HEK293 (cell line): Measurements from ENCODE around the gene CSAD.

Source experiments
- CTCF ChIA-PET: fragments of 350-600 bp; formaldehyde crosslinking; extraction: SDS; loops from one replicate; lab custom pipeline; 2021; ENCODE audit warnings: antibody characterized with exemption; lab: Yijun Ruan, JAX
- POLR2A ChIA-PET: fragments of 300-600 bp; formaldehyde crosslinking; extraction: SDS; loops from one replicate; lab custom pipeline; 2020; ENCODE audit warnings: antibody characterized with exemption, inconsistent platforms; lab: Yijun Ruan, JAX
- H3K27ac ChIP-seq: fragments of 200-500 bp; sonication (Bioruptor generic); 2 replicates; pipeline ENCODE4 v1.5.1; 2014; ENCODE audit warnings: low read depth, low read length, control low read depth, inconsistent platforms; ENCODE audit errors: extremely low read depth
- H3K36me3 ChIP-seq, 2 experiments: fragments of 200-500 bp in 1 of 2; sonication (Bioruptor generic) in 1 of 2; 1 replicate in 1 of 2; 2 replicates in 1 of 2; pipeline ENCODE4 v1.5.1; 2014 to 2017; ENCODE audit warnings: inconsistent platforms in 2 of 2, low read length in 2 of 2; ENCODE audit not compliant: control insufficient read depth in 2 of 2, insufficient read depth in 1 of 2
- H3K4me1 ChIP-seq: fragments of 200-500 bp; sonication (Bioruptor generic); 2 replicates; pipeline ENCODE4 v1.5.1; 2014; ENCODE audit warnings: mild to moderate bottlenecking, low read length, inconsistent platforms; ENCODE audit not compliant: control insufficient read depth, insufficient read depth
- H3K4me3 ChIP-seq: 2 replicates; pipeline ENCODE4 v1.5.1; 2011; ENCODE audit warnings: low read depth, mild to moderate bottlenecking, control low read depth, low read length, moderate library complexity
- H3K9me3 ChIP-seq: fragments of 200-500 bp; sonication (Bioruptor generic); 2 replicates; pipeline ENCODE4 v1.5.1; 2014; ENCODE audit warnings: low read depth, low read length, inconsistent platforms; ENCODE audit not compliant: control insufficient read depth, insufficient read depth
- KLF10 ChIP-seq: fragments of 450-650 bp; IDR thresholded peaks from 2 replicates; pipeline ENCODE4 v1.5.1; 2018; ENCODE audit warnings: missing biosample characterization, mild to moderate bottlenecking, missing genetic modification characterization
- KLF9 ChIP-seq: fragments of 450-650 bp; formaldehyde crosslinking; IDR thresholded peaks from 2 replicates; pipeline ENCODE4 v1.5.1; 2016; ENCODE audit warnings: missing biosample characterization, missing genetic modification characterization, low read depth
- YY1 ChIP-seq: fragments of 450-650 bp; formaldehyde crosslinking; IDR thresholded peaks from 2 replicates; pipeline ENCODE4 v1.5.1; 2018; ENCODE audit warnings: missing biosample characterization, missing genetic modification characterization
- ZNF121 ChIP-seq: fragments of 450-650 bp; formaldehyde crosslinking; IDR thresholded peaks from 2 replicates; pipeline ENCODE4 v1.5.1; 2016; ENCODE audit warnings: missing biosample characterization, missing genetic modification characterization
- ZNF548 ChIP-seq: fragments of 450-650 bp; formaldehyde crosslinking; IDR thresholded peaks from 2 replicates; pipeline ENCODE4 v1.5.1; 2016; ENCODE audit warnings: missing biosample characterization, missing genetic modification characterization
- ZNF555 ChIP-seq: fragments of 450-650 bp; formaldehyde crosslinking; conservative IDR thresholded peaks from 2 replicates; pipeline ENCODE4 v1.5.1; 2017; ENCODE audit warnings: missing biosample characterization, mild to moderate bottlenecking, missing genetic modification characterization, inconsistent platforms
- ZNF560 ChIP-seq: fragments of 450-650 bp; formaldehyde crosslinking; IDR thresholded peaks from 2 replicates; pipeline ENCODE4 v1.5.1; 2017; ENCODE audit warnings: missing biosample characterization, missing genetic modification characterization, borderline replicate concordance
- ZNF561 ChIP-seq: fragments of 450-650 bp; IDR thresholded peaks from 2 replicates; pipeline ENCODE4 v1.5.1; 2018; ENCODE audit warnings: missing biosample characterization, missing genetic modification characterization, borderline replicate concordance
- ZNF610 ChIP-seq: fragments of 450-650 bp; formaldehyde crosslinking; IDR thresholded peaks from 2 replicates; pipeline ENCODE4 v1.5.1; 2016; ENCODE audit warnings: missing biosample characterization, missing genetic modification characterization, borderline replicate concordance
- ZNF658 ChIP-seq: fragments of 450-650 bp; formaldehyde crosslinking; IDR thresholded peaks from 2 replicates; pipeline ENCODE4; 2016; ENCODE audit warnings: missing biosample characterization, missing genetic modification characterization
- ZNF660 ChIP-seq: fragments of 450-650 bp; IDR thresholded peaks from 2 replicates; pipeline ENCODE4 v1.5.1; 2018; ENCODE audit warnings: missing biosample characterization, mild to moderate bottlenecking, missing genetic modification characterization
- ZNF701 ChIP-seq: fragments of 450-650 bp; formaldehyde crosslinking; IDR thresholded peaks from 2 replicates; pipeline ENCODE4 v1.5.1; 2016; ENCODE audit warnings: missing biosample characterization, missing genetic modification characterization
- ZNF747 ChIP-seq: fragments of 450-650 bp; formaldehyde crosslinking; IDR thresholded peaks from 2 replicates; pipeline ENCODE4 v1.5.1; 2016; ENCODE audit warnings: missing biosample characterization, missing genetic modification characterization
- ZNF768 ChIP-seq: fragments of 450-650 bp; formaldehyde crosslinking; IDR thresholded peaks from 2 replicates; pipeline ENCODE4 v1.5.1; 2018; ENCODE audit warnings: missing biosample characterization, mild to moderate bottlenecking, missing genetic modification characterization
- ZNF777 ChIP-seq: fragments of 450-650 bp; formaldehyde crosslinking; IDR thresholded peaks from 2 replicates; pipeline ENCODE4 v1.5.1; 2017; ENCODE audit warnings: missing biosample characterization, missing genetic modification characterization, borderline replicate concordance
- TF ChIP-seq, protein P1 (sequence below): fragments of 450-650 bp; formaldehyde crosslinking; IDR thresholded peaks from 2 replicates; pipeline ENCODE4 v1.5.1; 2017; ENCODE audit warnings: missing biosample characterization, missing genetic modification characterization
- TF ChIP-seq, protein P2 (sequence below): fragments of 450-650 bp; formaldehyde crosslinking; IDR thresholded peaks from 2 replicates; pipeline ENCODE4 v1.5.1; 2016; ENCODE audit warnings: missing biosample characterization, missing genetic modification characterization
- TF ChIP-seq, protein P3 (sequence below): fragments of 450-650 bp; formaldehyde crosslinking; IDR thresholded peaks from 2 replicates; pipeline ENCODE4 v1.5.1; 2016; ENCODE audit warnings: missing biosample characterization, missing genetic modification characterization
- TF ChIP-seq, protein P4 (sequence below): fragments of 450-650 bp; formaldehyde crosslinking; IDR thresholded peaks from 2 replicates; pipeline ENCODE4 v1.5.1; 2016; ENCODE audit warnings: missing biosample characterization, missing genetic modification characterization
- TF ChIP-seq, protein P5 (sequence below): fragments of 450-650 bp; formaldehyde crosslinking; IDR thresholded peaks from 2 replicates; pipeline ENCODE4 v1.5.1; 2016; ENCODE audit warnings: missing biosample characterization, missing genetic modification characterization
- TF ChIP-seq, protein P6 (sequence below): fragments of 450-650 bp; formaldehyde crosslinking; IDR thresholded peaks from 2 replicates; pipeline ENCODE4 v1.5.1; 2016; ENCODE audit warnings: missing biosample characterization, missing genetic modification characterization
- TF ChIP-seq, protein P7 (sequence below): fragments of 450-650 bp; formaldehyde crosslinking; IDR thresholded peaks from 2 replicates; pipeline ENCODE4 v1.5.1; 2017; ENCODE audit warnings: missing biosample characterization, missing genetic modification characterization

CSAD gene

DNA sequence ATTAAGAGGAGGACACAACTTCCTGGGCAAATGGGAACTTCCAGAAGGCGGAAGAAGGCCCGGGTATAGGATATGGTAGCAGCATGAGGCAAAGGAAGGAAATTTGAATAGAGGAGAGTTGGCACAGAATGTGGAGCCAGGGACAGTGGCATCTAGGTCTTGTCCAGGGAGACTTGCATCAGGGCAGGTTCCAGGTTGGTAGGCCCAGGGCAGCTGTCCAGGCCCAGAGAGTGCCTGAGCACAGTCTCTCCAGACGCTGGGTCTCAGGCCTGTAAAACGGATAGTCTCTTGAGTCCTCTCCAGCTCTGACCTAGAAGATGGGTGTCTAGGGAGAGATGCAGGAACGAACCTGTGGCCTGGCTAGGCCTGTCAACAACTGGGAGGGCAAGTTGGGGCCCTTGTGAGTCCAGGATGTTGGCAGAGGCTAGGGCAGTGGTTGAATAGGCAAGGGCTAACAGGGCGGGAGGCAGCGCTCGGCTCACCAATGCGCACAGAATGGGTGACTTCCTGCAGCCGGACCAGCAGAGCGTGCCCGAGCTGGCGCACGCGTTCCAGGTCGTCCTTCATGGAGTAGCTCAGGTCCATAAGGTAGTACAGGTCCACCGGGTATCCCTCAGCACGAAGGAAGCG is 16.4 kb upstream of the CSAD start:
- ChIA-PET POLR2A (interaction anchor here (1.2 kb wide), 1 partner anchor 22 kb away, joined by 4 read pairs; no protein-coding TSS in a partner anchor), CTCF (interaction anchor here (0.6 to 3.1 kb wide), 6 partner anchors 14 to 131 kb away, joined by 3 to 18 read pairs (median 6); no protein-coding TSS in a partner anchor)
- Histone ChIP-seq H3K4me3 (no peak overlapping the region), H3K9me3 (no peaks in the 10 kb centered on the region), H3K27ac (no peak overlapping the region), H3K36me3 (peaks cover 0 to 7% of the 10 kb centered on the region in 2 experiments; a peak in 1 of 3 replicates), H3K4me1 (no peaks in the 10 kb centered on the region)
- TF ChIP-seq ZNF560 (tag by site-specific recombination): no peak
- TF ChIP-seq, protein P1, sequence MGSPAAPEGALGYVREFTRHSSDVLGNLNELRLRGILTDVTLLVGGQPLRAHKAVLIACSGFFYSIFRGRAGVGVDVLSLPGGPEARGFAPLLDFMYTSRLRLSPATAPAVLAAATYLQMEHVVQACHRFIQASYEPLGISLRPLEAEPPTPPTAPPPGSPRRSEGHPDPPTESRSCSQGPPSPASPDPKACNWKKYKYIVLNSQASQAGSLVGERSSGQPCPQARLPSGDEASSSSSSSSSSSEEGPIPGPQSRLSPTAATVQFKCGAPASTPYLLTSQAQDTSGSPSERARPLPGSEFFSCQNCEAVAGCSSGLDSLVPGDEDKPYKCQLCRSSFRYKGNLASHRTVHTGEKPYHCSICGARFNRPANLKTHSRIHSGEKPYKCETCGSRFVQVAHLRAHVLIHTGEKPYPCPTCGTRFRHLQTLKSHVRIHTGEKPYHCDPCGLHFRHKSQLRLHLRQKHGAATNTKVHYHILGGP: no peak
- TF ChIP-seq KLF9: no peak
- no peak for TF ChIP-seq ZNF747 (tag by site-specific recombination)
- no peak for TF ChIP-seq ZNF658
- TF ChIP-seq, protein P2, sequence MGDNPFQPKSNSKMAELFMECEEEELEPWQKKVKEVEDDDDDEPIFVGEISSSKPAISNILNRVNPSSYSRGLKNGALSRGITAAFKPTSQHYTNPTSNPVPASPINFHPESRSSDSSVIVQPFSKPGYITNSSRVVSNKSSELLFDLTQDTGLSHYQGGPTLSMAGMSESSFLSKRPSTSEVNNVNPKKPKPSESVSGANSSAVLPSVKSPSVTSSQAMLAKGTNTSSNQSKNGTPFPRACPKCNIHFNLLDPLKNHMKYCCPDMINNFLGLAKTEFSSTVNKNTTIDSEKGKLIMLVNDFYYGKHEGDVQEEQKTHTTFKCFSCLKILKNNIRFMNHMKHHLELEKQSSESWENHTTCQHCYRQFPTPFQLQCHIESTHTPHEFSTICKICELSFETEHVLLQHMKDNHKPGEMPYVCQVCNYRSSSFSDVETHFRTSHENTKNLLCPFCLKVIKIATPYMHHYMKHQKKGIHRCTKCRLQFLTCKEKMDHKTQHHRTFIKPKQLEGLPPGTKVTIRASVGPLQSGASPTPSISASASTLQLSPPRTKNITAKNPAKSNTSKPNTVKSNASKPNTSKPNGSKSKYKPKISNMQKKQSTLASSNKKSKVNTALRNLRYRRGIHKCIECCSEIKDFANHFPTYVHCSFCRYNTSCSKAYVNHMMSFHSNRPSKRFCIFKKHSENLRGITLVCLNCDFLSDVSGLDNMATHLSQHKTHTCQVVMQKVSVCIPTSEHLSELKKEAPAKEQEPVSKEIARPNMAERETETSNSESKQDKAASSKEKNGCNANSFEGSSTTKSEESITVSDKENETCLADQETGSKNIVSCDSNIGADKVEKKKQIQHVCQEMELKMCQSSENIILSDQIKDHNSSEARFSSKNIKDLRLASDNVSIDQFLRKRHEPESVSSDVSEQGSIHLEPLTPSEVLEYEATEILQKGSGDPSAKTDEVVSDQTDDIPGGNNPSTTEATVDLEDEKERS (tag by site-specific recombination): no peak

DNA sequence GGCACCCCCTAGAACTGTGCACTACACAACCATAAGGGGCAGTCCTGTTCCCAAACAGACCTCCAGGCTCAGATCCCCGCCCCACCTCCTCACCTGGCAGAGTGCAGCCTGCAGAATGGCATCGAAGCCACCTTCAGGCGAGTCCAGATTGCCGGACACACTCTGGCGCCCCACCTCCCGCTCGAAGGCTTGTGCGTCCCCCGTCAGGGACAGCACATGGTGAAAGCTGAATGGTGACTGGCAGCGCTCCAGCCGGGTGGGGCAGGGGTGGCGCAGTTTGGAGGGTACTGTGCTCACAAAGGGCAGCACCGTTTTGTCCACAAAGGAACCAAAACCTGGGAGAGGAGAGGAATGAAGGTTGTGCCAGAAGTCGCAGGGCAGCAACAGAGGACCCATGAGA is 15.8 kb upstream of the CSAD start:
- no peaks in the 10 kb centered on the region for H3K9me3 ChIP-seq
- no peak overlapping the region for H3K4me3 ChIP-seq
- POLR2A ChIA-PET: no interaction called here
- no peaks in the 10 kb centered on the region for H3K4me1 ChIP-seq
- CTCF ChIA-PET: interaction anchor here (0.9 to 3.5 kb wide), 4 partner anchors 12 to 130 kb away, joined by 3 to 18 read pairs (median 9); no protein-coding TSS in a partner anchor
- H3K27ac ChIP-seq: no peak overlapping the region
- peaks cover 0 to 14% of the 10 kb centered on the region in 2 experiments; a peak in 1 of 3 replicates for H3K36me3 ChIP-seq
- TF ChIP-seq, protein P3, sequence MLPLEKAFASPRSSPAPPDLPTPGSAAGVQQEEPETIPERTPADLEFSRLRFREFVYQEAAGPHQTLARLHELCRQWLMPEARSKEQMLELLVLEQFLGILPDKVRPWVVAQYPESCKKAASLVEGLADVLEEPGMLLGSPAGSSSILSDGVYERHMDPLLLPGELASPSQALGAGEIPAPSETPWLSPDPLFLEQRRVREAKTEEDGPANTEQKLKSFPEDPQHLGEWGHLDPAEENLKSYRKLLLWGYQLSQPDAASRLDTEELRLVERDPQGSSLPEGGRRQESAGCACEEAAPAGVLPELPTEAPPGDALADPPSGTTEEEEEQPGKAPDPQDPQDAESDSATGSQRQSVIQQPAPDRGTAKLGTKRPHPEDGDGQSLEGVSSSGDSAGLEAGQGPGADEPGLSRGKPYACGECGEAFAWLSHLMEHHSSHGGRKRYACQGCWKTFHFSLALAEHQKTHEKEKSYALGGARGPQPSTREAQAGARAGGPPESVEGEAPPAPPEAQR (tag by site-specific recombination): no peak
- TF ChIP-seq, protein P4, sequence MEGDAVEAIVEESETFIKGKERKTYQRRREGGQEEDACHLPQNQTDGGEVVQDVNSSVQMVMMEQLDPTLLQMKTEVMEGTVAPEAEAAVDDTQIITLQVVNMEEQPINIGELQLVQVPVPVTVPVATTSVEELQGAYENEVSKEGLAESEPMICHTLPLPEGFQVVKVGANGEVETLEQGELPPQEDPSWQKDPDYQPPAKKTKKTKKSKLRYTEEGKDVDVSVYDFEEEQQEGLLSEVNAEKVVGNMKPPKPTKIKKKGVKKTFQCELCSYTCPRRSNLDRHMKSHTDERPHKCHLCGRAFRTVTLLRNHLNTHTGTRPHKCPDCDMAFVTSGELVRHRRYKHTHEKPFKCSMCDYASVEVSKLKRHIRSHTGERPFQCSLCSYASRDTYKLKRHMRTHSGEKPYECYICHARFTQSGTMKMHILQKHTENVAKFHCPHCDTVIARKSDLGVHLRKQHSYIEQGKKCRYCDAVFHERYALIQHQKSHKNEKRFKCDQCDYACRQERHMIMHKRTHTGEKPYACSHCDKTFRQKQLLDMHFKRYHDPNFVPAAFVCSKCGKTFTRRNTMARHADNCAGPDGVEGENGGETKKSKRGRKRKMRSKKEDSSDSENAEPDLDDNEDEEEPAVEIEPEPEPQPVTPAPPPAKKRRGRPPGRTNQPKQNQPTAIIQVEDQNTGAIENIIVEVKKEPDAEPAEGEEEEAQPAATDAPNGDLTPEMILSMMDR (tag by site-specific recombination): no peak
- TF ChIP-seq ZNF610 (tag by site-specific recombination): no peak
- TF ChIP-seq ZNF555 (tag by site-specific recombination): no peak
- TF ChIP-seq, protein P5, sequence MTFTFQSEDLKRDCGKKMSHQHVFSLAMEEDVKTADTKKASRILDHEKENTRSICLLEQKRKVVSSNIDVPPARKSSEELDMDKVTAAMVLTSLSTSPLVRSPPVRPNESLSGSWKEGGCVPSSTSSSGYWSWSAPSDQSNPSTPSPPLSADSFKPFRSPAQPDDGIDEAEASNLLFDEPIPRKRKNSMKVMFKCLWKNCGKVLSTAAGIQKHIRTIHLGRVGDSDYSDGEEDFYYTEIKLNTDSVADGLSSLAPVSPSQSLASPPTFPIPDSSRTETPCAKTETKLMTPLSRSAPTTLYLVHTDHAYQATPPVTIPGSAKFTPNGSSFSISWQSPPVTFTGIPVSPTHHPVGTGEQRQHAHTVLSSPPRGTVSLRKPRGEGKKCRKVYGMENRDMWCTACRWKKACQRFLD: no peak
- TF ChIP-seq ZNF777 (tag by site-specific recombination): no peak
- TF ChIP-seq, protein P6, sequence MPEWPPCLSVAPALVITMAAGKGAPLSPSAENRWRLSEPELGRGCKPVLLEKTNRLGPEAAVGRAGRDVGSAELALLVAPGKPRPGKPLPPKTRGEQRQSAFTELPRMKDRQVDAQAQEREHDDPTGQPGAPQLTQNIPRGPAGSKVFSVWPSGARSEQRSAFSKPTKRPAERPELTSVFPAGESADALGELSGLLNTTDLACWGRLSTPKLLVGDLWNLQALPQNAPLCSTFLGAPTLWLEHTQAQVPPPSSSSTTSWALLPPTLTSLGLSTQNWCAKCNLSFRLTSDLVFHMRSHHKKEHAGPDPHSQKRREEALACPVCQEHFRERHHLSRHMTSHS: no peak
- no peak for TF ChIP-seq ZNF548 (tag by site-specific recombination)
- TF ChIP-seq ZNF701 (tag by site-specific recombination): no peak
- TF ChIP-seq ZNF561 (tag by site-specific recombination): no peak
- TF ChIP-seq ZNF121: no peak
- TF ChIP-seq KLF10 (tag by site-specific recombination): no peak
- no peak for TF ChIP-seq YY1
- TF ChIP-seq ZNF660 (tag by site-specific recombination): no peak
- TF ChIP-seq, protein P7, sequence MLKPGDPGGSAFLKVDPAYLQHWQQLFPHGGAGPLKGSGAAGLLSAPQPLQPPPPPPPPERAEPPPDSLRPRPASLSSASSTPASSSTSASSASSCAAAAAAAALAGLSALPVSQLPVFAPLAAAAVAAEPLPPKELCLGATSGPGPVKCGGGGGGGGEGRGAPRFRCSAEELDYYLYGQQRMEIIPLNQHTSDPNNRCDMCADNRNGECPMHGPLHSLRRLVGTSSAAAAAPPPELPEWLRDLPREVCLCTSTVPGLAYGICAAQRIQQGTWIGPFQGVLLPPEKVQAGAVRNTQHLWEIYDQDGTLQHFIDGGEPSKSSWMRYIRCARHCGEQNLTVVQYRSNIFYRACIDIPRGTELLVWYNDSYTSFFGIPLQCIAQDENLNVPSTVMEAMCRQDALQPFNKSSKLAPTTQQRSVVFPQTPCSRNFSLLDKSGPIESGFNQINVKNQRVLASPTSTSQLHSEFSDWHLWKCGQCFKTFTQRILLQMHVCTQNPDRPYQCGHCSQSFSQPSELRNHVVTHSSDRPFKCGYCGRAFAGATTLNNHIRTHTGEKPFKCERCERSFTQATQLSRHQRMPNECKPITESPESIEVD (tag by site-specific recombination): no peak
- no peak for TF ChIP-seq ZNF768 (tag by site-specific recombination)
